Cerebellar cortex (tissue), 1 donor: ENCODE data around the gene ARSG.
"Not testable (repeated sequence)": the region's sequence is repeated elsewhere in the genome, so short reads cannot be mapped to it uniquely, and the experiment has no call there.

ENCODE experiments used
- DNase-seq: peaks from one replicate; pipeline ENCODE4 v3.0.0-alpha.2; 2015; ENCODE audit warnings: low spot score

ARSG gene

DNA sequence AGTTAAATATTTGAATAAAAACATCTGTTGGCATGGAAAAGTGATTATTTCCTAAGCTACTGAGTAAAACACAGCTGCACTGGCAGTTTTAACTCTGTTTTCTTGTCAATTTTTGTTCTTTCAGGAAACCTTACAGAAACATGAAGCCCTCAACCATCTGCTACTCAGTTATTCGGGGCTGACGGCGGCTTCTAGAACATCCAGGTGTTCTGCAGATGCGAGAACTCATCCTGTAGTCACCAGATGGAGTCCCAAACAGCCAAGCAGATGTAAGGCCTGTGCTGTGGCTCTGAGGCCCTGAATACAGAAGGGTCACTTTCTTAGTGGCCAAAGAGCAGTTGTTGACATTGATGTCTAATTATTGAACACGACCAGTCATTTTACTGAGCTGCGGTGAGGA lies 15.5 kb downstream of the ARSG start:
- DNase-seq: no peak

DNA sequence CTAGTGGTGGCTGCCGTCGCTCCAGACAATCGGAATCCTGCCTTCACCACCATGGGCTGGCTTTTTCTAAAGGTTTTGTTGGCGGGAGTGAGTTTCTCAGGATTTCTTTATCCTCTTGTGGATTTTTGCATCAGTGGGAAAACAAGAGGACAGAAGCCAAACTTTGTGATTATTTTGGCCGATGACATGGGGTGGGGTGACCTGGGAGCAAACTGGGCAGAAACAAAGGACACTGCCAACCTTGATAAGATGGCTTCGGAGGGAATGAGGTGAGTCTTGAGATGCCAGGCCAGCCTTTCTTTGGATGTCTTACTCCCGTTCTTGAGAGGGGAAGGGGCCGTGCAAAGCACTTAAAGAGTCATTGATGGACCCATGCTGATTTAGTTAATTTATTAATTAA lies 16.1 kb downstream of the ARSG start:
- DNase-seq: no peak

DNA sequence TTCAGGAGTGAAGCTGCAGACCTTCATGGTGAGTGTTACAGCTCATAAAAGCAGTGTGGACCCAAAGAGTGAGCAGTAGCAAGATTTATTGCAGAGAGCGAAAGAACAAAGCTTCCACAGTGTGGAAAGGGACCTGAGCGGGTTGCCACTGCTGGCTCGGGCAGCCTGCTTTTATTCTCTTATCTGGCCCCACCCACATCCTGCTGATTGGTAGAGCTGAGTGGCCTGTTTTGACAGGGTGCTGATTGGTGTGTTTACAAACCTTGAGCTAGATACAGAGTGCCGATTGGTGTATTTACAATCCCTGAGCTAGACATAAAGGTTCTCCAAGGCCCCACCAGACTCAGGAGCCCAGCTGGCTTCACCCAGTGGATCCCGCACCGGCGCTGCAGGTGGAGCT lies 17.2 kb downstream of the ARSG start:
- not testable (repeated sequence) for DNase-seq

DNA sequence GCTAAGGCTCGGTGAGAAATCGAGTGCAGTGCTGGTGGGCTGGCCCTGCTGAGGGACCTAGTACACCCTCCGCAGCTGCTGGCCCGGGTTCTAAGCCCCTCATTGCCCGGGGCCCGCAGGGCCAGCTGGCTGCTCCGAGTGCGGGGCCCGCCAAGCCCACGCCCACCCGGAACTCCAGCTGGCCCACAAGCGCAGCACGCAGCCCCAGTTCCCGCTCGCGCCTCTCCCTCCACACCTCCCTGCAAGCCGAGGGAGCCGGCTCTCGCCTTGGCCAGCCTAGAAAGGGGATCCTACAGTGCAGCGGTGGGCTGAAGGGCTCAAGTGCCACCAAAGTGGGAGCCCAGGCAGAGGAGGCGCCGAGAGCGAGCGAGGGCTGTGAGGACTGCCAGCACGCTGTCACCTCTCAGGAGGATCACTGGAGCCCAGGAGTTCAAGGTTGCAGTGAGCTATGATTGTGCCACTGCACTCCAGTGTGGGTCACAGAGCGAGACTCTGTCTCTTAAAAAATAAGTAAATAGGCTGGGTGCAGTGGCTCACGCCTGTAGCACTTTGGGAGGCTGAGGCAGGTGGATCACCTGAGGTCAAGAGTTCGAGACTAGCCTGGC lies 17.9 kb downstream of the ARSG start:
- DNase-seq: not testable (repeated sequence)

DNA sequence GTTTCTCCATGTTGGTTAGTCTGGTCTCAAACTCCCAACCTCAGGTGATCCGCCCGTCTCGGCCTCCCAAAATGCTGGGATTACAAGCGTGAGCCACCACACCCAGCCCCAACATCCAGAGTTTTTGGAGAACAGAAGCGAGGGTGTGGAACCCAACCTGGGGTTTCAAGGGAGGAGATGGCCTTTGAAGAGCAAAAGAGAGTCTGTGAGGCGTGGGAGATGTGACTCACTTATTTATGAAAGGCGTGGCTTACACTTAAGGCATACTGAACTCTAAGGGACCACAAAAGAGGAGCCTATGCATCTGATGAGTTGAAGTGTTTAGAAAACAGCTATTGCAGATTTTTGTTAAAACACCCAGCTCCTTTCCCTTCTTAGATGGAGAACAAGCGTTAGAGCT lies 18.9 kb downstream of the ARSG start:
- DNase-seq: no peak

DNA sequence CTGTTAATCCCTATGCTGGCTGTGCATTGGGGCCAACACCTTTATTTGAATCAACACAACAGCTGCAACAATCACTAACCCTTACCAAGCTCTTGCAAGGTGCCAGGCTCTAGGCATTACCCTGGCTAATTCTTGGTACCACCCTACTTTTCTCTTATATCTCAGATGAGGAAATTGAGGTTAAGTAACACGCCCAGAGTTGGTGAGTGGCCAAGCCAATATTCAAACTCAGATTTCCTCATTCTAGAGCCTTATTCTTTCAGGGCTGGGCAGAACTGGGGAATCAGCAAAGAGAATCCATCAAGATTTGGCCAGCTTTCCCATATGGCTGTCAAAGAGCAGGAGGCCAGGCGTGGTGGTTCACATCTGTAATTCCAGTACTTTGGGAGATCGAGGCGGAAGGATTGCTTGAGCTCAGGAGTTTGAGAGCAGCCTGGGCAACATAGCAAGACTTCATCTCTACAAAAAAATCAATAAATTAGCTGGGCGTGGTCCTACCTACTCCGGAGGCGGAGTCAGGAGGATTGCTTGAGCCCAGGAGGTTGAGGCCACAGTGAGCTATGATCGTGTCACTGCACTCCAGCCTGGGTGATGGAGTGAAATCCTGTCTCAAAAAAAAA lies 23.7 kb downstream of the ARSG start:
- no peak for DNase-seq

DNA sequence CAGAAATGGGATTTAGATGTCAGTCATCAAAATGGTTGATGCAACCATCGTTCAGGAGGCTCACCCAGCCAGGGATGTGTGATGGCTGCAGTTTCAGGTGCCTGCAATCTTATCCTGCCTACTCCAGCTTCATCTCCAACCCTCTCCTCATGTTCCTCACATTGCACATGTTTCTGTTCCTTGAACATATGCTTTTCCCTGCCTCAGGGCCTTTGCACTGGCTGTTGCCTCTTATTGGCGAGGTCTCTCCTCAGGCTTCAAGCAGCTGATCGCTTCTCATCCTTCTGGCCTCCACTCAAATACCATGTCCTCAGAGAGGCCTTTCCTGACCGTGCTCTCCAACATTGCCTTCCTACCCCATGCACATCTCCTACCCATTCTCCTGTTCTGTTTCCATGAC lies 24.6 kb downstream of the ARSG start:
- DNase-seq: no peak

DNA sequence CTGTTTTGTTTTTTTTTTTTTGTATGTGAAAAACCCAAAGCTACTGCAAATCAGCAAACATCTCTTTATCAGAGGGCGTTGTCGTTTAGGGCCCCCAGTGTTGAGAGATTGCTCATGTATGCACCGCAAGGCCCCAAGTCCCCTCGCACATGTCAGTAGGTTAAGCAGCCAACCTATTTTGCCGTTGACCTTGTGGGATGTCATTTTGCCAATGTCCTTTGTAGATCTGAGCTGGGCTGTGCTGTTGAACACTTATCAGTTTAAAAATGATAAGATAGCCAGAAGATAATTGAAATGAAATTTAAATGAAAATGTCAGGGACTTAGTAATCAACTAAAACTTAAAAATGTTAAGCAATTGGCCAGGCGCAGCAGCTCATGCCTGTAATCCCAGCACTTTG lies 26.2 kb downstream of the ARSG start:
- no peak for DNase-seq

DNA sequence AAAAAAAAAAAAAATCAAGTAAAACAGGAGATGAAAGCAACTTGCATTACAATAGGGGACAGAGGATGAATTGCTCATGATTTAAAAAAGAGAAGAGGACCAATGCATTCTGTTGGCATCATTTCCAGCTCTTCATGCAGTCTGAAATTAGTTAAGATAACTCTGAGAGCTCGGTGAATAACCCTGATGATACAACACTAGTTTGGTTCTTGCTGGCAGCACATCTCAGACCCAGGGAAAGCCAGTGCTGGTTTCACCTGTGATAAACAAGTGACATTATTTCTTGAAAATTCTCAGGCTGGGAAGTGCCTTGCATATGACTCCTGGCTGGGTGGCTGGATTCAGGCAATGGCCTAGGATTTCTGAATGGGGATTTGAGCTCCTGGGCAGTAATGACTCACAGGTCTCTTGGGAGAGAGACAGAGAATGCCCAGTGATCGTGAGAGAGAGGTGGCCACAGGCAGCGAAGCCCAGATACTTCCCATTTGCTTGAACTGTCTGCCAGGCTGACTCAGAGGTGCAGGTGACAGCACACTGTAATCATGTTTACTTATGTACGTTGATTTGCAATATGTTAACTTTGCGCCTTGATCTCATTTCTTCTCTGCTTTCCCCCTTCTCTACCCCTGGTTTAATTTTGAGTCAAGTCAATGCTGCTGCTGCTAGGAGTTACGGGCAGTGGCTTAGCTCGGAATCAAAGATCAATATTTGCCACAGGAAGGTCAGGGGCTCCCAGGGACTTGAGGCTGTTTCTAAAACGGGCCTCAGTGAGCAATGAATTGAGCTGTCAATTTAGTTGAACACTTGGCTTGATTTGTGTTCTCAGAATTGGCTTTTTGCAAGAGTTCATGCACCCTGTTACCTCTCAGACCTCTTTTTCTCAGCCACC lies 27.1 kb downstream of the ARSG start:
- peak; percentile 23 for DNase-seq

DNA sequence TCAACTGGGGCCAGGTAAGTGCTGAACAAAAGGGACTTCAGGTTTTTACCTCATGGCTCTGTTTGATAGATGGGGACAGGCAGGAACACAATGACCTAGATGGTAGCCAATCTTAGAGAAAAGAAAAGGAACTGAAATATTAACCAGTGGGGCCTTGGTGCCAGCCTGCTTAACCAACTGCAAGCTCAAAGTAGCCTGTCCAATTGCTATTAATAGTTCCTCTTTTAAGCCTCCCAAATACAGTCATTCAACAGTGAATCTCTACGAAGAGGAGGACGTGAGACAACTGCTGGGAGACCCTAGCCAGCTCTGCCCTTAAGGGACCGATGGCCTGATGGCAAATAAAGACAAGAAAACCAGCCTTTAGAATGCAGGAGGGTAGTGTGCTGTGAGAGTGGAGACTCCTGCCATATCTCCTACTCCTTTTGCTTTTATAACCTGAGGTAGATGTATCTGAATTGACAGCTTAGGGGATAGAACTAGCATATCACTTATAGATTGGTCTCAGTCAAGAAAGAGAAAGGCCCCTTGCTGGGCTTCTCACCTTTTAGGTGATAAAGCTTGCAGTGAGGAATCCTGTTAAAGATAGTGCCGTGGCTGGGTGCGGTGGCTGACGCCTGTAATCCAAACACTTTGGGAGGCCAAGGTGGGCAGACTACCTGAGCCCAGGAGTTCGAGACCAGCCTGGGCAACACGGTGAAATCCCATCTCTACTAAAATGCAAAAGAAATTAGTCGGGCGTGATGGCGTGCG lies 28.3 kb downstream of the ARSG start:
- DNase-seq: peak; percentile 63

DNA sequence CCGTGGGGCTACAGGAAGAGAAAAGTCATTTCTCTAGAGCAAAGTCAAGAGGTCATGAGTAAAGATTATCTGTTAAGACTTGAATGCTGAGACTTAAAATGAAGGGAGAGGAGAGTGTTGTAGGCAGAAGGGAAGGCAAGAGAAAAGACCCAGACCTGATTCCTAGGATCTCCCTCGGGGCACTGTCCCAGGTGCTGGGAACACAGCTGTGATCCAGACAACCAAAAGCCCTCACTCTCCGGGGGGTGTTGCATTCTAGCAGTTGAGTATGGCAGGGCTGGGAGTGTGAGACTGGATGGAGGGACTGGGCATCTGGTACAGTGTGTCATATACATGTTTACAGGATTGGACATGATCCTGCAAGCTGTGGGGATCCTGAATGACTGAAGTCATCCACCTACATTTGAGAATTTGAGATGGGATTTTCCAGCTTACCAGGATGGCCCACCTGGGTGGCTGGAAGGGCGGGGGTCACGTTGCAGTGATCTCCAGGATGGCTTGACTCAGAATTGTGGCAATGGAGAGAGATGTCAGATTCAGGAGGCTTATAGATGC lies 29.1 kb downstream of the ARSG start:
- no peak for DNase-seq

DNA sequence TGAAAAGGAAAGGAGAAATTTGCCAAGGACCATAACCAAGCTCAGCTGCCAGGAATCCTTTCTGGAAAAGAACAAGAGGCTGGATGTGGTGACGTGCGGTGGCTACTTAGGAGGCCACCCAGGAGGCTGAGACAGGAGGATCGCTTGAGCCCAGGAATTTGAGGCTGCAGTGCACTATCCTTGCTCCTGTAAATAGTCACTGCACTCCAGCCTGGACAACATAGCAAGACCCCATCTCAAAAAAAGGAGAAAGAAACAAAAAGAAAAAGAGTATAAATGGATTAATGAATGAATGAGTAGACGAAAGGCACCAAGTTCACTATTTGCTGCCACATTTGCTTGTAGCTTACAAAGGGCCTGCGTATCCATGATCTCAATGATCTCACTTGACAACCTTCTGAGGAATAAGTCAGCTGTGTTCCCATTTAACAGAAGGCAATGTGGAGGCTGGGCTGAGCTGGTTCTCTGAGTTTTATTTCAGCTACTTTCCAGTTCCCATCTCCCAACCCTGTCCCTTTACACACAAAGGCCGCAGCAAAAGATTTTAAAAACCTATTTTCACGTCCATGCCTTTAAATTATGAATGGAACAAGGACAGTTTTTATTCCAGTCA lies 29.8 kb downstream of the ARSG start:
- DNase-seq: no peak

DNA sequence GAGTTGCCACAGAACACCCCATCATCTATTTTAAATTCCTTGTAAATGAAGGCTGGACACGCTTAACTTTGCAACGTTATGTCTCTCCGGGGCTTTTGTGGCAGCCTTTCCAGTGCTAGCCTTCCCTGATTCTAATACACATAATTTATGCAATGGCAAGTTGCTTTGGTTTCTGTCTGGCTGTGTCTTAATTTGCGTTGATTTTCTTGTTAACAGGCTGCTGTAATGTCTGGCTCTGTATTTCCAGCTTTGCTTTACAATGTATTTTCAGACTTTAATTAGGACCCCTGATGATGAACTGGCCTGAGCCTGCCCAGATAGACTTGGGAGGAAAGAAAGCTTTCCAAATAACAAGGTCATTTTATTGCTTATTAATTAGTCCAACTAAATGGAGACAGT lies 30.3 kb downstream of the ARSG start:
- no peak for DNase-seq

DNA sequence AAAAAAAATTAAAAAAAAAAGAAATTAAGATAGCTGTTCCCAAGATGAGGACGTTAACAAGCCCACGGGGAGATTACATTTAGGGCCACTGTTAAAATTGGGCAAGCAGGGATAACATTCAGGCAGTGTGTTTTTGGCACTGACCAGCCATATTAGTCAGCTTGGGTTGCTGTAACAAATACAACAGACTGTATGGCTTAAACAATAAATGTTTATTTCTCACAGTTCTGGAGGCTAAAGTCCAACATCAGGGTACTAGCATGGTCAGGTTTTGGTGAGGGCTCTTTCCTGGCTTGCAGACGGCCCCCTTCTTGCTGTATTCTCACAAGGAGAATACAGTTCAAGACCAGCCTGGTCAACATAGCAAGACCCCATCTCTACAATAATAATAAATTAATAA lies 31.3 kb downstream of the ARSG start:
- DNase-seq: no peak

DNA sequence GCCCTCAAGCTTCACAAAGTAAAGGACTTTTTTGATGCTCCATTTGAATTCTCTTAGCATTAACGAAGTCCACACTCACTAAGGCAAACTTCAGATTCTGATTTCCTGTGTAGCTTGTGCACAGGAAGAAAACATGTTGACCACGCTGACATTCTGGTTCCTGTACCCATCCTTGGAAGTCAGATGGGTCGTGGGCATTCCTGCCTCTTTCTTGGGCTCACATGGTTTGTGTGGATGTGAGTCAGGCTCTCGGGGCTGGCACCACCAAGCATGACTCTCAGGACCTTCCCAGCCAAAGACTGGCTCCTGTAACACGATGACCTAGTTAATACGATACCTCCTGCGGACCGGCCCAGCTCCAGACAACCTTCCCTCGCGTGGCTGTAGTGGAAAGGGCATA lies 32.8 kb downstream of the ARSG start:
- DNase-seq: no peak

DNA sequence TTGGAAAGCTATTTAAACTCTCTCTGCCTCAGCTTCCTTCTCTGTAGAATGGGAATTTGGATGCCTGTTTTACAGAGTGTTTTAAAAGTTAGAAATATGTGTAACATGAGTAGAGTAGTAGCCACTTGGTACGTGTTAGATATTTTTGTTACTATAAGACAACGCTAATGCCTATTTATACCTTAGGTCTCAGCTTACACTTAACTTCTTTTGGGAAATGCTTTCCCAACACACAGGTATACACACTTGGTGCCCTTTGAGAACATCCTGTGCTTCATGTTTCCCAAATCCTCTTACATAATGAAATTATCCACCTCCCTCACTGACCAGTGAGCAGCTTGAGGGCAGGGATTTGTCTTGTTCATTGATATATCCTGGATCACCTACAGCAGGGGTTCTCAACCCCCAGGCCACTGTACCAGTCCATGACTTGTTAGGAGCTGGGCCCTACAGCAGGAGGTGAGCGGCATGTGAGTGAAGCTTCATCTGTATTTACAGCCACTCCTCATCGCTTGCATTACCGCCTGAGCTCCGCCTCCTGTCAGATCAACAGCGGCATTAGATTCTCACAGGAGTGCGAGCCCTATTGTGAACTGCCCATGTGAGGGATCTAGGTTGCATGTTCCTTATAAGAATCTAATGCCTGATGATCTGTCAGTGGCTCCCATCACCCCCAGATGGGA lies 33.5 kb downstream of the ARSG start:
- no peak for DNase-seq

DNA sequence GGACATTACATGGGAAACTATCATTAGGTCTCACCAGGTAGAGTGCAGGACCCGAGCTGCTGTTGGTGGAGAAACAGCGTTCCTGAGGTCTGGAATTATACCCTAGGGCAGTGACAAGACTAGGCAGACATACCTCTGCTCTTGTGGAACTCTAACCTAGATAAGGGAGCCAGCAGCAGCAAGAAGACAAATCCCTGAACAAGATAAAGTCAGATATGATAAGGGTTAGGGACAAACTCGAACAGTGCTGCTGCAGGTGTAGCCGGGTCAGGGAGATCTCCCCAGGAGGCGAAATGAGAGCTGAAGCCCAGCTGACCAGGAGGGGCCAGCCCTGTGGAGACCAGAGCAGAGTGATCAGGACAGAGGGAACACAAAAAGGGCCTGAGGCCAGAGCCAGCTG lies 34.7 kb downstream of the ARSG start:
- no peak for DNase-seq

DNA sequence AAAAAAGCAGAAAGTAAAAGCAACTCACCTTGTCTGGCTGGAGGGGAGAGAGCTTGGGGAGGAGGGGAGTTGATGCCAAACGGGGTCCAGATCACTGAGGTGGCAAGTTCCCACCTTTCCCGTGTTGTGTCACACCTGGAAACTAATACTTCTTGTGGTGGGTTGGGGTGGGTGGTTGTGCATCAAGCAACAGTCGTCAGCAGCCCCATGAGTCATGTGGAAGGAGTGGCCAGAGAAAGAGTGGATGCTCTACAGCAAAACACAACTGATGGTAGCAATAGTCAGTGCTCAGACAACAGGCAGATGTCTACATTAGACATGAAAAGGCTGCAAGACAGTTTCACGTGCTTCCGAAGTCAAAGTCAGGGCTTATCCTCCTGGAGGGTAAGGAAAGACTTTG lies 35.4 kb downstream of the ARSG start:
- no peak for DNase-seq

DNA sequence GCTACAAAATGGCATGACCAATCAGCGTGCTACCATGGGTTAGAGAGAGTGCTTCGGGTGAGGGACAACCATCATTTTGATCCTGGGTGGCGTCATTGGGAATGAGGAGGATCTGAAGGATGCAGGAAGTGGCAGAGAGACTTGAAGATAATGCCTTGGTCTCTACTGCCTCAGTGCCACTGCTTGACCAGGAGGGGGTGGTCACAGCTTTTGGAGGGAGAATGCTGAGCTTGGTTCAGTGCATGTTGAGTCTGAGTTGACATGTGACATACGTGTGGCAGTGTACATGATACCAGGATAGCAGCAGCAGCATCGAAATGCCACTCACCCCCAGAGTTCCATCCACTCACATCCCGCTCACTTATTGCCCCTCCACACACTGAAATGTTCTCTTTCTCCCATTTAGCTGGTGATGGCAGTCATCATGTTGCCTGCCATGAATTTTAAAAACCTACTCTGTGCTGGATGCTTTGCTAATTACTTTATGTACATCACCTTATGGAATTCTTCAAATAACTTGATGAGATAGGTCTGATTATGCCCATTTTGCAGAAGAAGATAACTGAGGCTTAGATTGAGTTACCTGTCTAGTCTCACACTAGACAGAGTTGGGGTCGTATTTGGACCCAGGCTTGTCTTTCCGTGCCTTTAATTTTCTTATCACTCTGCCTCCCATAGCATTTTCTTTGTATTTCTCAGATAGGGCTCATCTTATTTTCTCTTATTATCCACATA lies 36.7 kb downstream of the ARSG start:
- DNase-seq: no peak

DNA sequence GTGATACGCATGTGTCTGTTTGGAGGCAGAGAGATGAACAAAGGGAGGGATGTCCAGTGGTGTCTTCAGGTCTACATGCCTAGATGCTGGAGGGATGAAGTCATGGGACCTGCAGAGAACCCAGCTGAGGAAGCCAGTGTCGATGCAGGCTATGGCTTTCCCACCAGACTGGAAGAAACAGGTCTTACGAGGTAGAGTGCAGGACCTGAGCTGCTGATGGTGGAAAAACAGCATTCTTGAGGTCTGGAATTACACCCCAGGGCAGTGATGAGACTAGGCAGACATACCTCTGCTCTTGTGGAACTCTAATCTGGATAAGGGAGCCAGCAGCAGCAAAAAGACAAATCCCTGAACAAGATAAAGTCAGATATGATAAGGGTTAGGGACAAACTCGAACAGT lies 37.4 kb downstream of the ARSG start:
- no peak for DNase-seq

DNA sequence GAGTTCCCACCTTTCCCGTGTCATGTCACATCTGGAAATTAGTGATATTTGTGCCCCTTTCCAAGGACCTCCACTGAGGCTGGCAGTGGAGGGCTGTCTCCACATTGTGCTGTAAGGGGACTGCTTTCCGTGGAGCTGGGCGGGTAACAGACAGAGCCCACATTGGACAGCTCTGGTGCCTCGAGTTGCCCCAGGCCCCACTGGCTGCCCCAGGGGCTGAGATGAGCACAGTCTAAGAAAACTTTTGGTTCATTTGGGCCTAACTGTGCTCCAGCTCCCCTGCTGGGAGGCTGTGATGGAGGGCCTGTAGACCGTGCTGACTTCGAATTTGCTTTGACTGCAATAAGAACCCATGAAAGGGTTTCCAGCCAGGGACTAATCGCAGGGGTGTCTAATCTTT lies 38.0 kb downstream of the ARSG start:
- no peak for DNase-seq
